HG02970 (cell line): ENCODE measurements around the gene PLA2G15.

Experiments used
- ATAC-seq: cut with Tn5 transposase; IDR thresholded peaks from one replicate; pipeline ENCODE4 v1.9.1; 2021; ENCODE audit warnings: mild to moderate bottlenecking, moderate library complexity, moderate number of reproducible peaks; ENCODE audit not compliant: unreplicated experiment, low FRiP score

The PLA2G15 gene

DNA sequence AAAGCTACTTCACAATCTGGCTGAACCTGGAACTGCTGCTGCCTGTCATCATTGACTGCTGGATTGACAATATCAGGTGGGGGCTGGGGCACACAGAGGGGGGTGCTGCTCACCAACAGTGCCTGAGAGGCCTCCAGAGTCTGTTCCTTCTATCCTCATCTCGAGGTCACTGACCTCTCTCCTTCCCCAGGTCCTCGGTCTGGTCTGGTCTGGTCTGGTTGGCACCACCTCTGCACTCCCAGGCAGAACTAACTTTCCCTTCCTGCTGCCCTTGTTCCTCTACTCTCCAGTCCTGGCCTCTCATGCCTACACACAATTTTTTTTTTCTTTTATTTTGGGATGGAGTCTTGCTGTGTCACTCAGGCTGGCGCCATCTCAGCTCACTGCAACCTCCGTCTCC lies 4.2 kb downstream of the PLA2G15 start:
- ATAC-seq, result no peak

DNA sequence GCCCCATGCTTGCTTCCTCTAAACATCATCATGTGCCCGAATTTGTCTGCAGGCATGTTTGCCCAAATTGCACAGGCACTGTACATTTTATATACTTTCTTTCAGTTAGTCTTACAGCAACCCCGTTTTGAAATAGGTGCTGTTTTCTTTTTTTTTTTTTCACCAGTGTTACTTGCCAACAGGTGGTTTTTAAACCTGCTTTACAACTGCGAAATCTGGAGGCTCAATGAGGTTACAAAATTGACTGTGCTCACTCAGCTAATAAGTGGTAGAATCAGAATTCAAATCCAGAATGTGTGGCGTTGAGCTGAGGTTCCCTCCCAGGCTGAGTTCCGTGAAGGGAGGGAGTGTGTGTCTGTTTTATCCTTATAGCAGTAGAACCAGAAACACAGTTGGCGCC lies 5.8 kb downstream of the PLA2G15 start:
- ATAC-seq, result no peak

DNA sequence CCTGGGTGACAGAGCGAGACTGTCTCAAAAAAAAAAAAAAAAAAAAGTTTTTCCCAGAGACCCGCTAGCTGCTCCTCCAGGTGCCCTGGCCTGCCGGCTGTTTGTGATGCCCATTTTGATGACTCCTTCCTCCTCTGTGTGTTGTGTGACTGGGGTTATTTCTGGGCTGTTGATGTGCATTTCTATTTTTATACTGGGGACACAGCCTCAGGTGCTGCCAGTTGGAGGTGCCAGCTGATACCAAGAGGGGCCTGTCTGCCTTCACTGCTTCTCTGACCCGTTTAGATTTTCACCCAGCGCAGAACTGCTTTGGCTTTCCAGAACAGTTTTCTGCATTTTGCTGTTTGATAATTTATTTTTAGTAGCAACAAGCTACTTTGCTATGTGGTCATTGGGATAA lies 6.7 kb downstream of the PLA2G15 start:
- no peak for ATAC-seq

DNA sequence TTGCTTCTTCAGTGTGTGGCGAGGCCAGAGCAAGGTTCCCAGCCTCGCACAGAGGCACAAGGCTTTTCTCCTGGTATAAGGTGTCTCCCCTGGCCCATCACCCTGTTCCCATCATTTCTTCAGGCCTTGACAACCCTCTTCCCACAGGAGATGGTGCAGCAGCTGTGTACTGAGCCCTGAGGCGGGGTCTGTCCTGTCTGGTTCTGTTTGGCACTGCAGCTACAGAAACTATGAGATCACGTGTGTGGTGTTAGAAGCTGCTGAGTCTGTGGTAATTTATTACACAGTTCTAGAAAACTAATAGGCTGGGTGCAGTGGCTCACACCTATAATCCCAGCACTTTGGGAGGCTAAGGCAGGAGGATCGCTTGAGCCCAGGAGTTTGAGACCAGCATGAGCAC lies 7.2 kb downstream of the PLA2G15 start:
- no peak for ATAC-seq

DNA sequence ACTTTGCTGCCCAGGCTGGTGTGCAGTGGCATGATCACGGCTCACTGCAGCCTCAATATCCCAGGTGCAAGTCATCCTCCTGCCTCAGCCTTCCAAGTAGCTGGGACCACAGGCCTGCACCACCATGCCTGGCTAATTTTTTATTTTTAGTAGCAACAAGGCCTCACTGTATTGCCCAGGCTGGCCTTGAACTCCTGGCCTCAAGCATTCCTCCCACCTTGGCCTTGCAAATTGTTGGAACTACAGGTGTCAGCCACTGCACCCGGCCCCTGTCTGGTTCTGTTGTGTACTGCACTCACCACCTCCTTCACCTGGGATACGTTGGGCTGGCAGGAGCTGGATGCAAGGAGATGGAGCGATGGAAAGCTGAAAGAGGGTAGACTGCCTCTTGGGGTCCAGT lies 8.5 kb downstream of the PLA2G15 start:
- no peak for ATAC-seq

DNA sequence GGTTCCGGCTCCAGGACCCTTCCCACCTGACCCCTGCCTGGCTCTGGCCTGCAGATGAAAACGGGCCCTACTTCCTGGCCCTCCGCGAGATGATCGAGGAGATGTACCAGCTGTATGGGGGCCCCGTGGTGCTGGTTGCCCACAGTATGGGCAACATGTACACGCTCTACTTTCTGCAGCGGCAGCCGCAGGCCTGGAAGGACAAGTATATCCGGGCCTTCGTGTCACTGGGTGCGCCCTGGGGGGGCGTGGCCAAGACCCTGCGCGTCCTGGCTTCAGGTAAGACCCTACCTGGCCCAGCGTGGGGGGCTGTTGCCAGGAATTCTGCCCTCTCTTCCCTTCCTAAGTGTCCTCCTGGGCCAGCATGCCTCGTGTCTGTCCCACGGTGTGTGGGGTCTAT lies 10.5 kb downstream of the PLA2G15 start:
- no peak for ATAC-seq

DNA sequence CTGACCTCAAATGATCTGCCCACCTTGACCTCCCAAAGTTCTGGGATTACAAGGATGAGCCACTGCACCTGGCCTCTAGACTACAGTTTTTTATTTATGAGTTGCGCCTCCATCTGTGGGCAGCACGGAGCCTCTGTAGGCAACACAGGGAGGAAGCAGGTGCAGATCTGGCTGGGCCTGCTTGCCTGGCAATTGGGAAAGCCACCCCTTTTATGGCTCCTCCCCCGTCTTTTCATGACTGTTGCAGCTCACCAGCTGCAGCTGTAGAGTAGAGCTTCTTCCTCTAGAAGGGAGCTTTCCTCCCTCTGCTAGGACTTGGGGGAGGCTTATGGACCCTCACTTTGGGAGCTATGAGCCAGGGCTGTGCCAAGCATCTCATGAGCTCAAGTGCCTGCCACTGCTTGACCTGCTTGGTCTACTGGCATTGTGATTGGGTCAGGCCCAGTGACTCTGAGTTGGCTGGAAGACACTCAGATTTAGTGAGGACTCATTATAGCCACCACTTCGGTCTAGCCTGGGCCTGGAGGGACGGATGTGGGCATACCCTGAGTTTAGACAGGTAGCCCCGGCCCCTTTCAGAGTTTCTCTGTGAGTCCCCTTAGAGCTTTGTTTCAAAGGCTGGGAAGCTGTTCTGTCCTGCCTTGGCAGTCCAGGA lies 12.2 kb downstream of the PLA2G15 start:
- ATAC-seq, result no peak

DNA sequence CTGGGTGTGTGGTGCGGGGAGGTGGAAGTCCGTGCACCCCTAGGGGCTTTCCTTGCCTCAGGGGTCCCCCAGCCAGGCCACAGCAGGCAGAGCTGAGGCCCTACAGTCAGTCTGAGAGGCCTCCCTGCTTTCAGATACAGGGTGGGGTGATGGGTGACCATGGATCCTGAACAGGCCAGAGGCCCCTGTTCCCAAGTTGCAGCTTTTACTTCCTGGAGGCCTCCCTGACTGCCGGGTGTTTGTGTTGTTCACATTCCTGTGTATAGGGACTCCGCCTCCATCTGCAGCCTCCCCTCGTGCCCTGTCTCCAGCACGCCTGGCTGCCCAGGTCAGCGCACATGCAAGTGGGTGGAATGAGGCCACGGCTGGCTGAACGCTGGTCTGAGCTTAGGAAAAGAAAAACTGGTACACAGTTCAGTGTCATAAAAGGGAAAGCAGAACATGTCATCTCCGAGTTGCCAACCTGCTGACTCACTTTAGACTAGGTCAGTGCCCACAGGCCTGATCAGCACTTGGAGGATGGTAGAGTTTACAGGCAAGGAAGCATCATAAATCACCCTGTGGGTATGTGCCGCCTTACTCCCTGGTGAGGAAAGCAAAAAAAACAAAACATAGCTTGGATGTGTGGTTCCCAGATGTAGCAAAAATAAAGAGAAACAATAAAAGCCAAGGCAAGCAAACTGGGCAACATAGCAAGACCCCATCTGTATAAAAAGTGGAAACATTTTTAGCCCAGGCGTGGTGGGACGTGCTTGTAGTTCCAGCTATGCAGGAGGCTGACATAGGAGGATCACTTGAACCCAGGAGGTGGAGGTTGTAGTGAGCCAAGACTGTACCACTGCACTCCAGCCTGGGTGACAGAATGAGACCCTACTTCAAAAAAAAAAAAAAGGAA lies 13.0 kb downstream of the PLA2G15 start:
- ATAC-seq, result no peak

DNA sequence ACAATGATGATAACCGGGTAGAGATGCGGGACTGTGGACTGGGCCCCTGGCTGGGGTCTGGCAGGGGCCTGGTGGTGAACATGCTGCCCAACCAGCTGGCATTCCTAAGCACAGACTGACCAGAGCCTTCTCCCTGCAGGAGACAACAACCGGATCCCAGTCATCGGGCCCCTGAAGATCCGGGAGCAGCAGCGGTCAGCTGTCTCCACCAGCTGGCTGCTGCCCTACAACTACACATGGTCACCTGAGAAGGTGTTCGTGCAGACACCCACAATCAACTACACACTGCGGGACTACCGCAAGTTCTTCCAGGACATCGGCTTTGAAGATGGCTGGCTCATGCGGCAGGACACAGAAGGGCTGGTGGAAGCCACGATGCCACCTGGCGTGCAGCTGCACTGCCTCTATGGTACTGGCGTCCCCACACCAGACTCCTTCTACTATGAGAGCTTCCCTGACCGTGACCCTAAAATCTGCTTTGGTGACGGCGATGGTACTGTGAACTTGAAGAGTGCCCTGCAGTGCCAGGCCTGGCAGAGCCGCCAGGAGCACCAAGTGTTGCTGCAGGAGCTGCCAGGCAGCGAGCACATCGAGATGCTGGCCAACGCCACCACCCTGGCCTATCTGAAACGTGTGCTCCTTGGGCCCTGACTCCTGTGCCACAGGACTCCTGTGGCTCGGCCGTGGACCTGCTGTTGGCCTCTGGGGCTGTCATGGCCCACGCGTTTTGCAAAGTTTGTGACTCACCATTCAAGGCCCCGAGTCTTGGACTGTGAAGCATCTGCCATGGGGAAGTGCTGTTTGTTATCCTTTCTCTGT lies 14.0 kb downstream of the PLA2G15 start:
- ATAC-seq, result no peak

DNA sequence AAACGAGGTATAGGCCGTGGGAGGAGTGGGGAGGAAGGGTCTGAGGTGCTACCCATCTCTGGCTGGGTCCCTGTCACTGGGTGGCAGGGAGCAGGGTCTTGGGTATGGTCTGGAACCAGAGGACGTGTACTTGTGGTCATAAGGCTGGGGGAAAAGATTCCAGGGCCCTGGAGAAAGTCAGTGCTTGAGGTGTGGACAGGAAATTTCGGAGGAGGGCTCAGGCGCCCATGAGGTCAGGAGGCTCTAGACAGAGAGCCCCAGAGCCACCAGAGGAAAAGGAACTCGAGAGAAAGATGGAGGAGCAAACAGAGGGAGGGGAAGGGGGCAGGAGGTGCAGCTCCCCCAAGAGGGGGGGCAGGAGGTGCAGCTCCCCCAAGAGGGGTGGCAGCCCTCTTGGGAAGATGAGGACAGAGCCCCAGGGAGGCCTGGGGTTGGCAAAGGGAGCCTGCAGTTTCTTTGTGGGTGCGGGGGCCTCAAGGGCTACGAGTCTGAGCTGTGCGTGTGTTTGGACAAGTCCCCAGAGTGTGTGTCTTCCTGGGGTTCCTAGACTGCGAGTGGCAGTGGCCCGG lies 18.5 kb downstream of the PLA2G15 start:
- no peak for ATAC-seq

DNA sequence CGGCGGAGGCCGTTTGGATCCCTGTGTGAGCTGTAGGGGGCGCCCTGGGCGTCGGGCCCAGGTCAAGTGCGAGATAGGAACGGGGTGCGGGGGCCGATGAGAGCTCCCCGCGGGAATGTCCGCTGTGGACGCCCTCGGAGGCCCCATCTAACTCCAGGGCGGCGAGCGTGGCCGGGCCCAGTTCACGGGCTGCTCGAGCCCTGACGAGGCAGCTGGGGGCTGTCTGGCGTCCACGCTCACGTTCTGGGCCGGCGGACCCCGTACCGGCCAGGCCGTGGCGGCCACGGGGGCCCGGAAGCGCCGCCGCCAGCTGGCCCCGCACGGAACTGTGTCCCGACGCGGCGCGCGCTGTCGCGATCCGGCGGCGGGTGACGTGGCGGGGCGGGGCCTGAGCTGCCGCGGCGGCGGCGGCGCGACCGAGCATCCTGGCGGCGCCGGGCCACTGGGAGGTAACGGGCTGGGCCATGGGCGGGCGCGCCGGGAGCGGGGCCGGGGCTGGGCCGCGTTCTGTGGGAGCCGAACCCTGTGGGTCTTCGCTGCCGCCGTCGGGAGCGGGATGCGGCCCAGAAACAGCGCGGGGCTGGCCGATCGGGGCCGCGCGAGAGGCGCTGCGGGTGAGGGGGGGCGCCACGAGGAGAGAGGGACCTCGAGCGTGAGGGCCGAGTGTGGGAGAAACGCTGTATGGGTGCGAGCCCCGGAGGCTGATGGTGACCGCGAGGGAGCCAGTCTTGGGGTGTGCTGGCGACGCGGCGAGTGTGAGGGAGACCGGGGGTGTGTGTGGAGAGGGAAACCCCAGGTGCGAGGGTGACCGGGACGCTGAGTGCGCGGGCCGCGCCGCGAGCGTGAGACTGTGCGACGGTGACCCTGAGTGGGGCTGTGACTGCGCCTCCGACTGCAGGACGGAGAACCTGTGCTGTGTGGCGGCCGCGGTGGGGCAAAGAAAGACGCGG lies 19.2 kb downstream of the PLA2G15 start, which contains the start of gene SLC7A6:
TSS of gene SLC7A6 (plus strand) at position 399 of the 950 bp plus-strand sequence. CDS start 10,201 bp downstream, outside the sequence.
- peak; percentile 59 for ATAC-seq

DNA sequence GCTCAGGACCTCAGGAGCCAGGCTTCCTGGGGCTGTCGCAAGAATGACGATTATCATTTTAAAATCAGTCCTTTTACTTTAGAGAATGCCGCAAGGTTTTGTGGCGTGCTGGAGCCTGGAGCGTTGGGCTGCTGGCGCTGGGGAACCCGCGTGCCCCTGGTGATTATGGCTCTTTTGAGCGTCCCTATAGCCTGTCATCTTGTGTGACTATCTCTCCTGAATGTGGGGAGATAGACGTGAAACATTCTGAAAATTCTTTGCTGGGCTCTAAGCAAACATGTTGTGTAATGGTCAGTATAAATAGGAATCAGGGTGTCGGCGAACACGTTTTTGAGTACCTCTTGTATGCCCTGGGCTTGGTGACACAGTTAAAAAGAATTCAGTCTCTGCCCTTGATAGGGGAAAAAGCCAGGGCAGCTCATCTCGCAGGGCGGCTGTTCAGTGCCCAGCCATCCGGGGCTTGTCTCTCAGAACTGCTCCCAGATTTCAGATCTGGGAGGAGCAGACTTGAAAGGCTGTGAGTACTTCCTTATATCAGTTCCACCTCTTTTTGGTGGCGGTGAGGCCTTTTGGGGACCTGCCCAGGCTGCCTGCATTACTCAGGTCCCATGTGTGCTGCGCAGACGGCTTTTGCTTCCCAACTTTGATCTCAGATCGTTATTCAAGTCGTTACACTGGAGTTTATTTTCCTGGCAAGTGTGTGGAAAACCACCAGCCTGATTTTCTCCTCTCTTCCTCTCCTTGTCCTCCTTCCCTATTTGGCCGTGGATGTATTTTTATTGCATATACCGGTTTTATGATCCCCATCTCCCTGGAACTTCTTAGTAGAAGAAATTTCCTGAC lies 20.1 kb downstream of the PLA2G15 start:
- ATAC-seq, result peak; percentile 2

DNA sequence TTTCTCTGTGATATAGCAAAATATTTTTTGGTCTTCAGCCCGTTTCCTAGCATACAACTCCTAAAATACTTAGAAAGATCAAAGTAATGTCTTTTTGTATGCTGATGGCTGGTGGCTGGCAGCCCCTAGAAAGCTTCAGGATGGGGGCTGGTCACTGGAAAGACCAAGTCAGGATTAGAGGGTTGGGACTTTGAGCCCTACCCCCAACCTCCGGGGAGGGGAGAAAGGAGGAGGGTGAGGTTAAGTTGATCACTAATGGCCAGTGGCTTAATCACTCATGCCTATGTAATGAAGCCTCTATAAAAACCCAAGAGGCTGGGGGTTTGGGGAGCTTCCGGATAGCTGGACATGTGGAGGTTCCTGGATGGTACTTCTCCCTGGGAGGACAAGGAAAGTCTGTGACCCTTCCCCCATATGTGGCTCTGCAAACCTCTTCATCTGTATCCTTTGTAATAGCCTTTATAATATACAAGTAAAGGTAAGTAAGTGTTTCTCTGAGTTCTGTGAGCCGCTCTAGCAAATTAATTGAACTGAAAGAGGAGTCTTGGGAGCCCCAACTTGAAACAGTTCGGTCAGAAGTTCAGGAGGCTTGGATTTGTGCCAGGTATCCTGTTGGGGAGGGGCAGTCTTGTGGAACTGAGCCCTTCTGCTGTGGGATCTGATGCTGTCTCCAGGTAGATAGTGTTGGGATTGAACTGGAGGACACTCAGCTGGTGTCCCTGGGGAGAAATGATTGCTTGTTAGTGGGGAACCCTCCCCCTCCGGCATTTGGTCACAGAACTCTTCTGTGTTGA lies 22.6 kb downstream of the PLA2G15 start:
- no peak for ATAC-seq

DNA sequence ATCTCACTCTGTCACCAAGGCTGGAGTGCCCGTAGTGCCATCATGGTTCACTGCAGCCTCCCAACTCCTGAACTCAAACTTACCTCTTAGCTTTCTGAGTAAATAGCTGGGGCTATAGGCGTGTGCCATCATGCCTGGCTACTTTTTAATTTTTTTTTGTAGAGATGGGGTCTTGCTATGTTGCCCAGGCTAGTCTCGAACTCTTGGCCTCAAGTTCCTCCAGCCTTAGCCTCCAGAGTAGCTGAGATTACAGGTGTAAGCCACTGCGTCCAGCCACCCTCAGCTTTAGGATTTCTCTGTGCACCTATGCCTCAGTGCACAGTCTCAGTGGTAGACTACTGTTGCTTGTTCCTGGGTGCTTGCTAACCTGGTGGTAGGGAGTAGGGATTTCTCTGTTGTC lies 24.6 kb downstream of the PLA2G15 start:
- ATAC-seq, result no peak

DNA sequence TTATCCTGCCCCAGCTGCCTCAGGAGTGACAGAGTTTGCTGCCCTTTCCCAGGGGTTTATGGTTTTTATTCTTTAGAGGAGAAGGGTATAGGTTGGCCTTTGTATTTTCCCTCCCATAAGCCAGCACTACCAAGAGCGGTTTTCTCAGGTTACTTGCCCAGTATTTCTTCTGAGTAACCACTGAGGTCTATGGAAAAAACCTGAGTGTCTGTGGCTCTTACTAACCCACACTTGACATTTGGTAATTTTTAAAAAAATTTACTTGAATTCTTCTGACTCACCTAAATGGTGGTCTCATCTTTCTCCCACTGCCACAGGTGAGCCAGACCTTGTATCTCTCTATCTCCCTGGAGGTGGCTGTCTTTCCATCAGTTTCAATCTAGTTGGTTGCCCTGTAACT lies 25.2 kb downstream of the PLA2G15 start:
- no peak for ATAC-seq

DNA sequence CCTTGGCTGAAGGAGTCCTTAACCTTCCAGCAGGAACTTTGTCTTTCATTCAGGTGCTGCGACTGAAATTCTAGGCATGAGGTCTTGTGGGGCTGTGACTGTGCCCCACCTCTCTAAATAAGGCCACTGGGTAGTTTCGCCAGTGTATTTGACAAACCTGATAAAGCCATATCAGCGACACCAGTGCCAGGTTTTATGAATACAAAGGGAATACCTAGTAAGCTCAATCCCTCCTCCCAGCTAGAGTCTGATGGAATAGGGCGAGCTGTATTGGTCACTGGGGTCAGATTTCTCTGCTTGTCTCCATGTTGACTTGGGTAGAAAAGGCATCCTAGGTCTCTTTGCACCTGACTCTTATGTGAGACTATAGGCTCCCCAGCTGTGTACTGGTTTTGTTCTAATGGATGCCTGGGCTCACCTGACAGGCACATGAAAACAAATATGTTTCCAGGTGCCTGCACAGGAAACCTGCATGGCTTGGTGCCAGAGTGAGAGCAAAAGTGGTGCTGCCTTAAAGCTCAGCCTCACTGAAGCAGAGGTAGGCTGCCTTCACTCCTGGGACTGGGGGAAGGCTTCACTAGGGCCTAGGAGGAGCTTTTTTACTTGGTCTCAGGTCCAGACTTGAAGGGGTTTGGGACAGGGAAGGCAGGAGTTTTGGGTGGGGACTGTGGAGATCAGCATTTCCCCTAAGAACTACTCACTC lies 27.5 kb downstream of the PLA2G15 start:
- ATAC-seq, result no peak

DNA sequence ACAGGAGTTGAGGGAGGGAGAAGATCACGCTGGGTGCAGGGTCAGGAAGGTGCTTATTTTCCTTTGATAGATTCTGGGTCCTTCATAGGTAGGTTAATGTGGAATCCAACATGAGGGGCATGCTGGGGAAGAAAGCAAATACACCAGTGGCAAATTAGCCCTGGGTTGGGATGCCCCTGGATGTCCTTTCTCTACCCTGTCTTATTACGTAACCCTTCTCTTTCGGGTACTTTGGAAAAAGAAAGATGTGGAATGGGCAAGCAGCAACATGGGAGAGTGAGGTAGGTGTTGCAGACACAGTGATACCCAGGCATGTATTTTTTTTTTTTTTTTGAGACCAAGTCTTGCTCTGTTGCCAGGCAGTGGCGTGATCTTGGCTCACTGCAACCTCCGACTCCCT lies 28.3 kb downstream of the PLA2G15 start:
- no peak for ATAC-seq
